Measurements from ENCODE around the gene TEPSIN.
A peak's percentile ranks its signal among the peaks of the same experiment; 100 is the strongest.

TEPSIN gene

DNA sequence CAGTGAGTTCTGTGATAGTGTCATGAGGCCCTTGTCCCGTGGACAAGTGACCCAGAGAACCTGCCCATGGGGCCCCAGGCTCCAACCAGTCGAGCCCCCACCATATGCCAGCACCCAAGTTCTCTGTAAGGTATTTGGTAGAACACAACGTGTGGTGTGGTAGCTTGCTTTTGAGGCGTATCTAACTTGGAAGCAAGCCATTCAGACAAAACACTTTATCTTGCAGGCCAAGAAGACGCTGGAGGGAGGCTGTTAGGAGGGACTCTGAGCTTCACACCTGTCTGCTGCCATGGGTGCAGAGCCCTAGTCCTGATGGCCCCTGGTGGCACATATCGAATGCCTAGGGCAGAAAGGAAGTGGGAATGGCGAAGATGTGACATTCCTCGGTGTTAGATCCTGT, 1.9 kb upstream of the TEPSIN start:
- TF ChIP-seq, protein P1, sequence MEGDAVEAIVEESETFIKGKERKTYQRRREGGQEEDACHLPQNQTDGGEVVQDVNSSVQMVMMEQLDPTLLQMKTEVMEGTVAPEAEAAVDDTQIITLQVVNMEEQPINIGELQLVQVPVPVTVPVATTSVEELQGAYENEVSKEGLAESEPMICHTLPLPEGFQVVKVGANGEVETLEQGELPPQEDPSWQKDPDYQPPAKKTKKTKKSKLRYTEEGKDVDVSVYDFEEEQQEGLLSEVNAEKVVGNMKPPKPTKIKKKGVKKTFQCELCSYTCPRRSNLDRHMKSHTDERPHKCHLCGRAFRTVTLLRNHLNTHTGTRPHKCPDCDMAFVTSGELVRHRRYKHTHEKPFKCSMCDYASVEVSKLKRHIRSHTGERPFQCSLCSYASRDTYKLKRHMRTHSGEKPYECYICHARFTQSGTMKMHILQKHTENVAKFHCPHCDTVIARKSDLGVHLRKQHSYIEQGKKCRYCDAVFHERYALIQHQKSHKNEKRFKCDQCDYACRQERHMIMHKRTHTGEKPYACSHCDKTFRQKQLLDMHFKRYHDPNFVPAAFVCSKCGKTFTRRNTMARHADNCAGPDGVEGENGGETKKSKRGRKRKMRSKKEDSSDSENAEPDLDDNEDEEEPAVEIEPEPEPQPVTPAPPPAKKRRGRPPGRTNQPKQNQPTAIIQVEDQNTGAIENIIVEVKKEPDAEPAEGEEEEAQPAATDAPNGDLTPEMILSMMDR (IDR thresholded peaks at IDR 0.05), result no peak
- no peak for TF ChIP-seq ZFX (IDR thresholded peaks at IDR 0.05; ENCODE audit: borderline replicate concordance)
- H3K27ac ChIP-seq, result peak overlapping the region; percentile 81

DNA sequence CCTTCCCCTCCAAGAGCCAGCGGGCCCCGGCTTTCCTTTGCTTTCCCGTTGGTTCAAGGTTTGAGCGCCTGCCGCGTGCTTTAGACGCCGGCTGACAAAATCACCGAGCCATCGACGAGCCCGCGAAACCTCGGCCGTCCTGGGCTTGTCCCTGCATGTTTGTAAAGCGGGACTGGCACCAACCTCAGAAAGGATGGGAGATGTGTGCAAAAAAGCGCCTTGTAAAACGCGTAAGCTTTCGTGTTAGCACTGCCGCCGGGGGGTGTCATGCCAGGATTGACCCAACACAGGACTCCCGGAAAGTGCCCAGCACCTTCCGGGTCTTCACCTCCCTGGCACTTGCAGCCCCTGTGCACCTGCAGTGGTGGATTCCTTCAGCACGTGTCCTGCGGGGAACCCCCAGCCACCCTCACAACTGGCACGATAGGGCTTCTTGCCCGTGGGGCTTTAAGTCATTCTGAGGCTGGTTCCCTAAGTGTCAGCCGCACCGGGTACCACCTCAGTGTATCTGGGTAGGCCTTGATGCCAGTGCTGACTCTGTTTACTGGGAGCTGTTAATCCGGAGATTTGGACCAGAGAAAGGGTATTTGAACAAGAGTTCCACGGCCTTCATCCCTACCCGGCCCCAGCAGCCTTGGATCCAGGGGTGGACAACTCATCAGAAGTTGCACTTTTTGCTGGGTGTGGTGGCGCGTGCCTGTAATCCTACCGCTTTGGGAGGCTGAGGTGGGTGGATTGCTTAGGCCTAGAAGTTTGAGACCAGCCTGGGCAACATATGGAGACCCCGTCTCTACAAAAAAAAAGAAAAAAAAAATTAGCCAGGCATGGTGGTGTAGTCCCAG, 1.1 kb upstream of the TEPSIN start:
- H3K27ac ChIP-seq, result peak overlapping the region; percentile 81

DNA sequence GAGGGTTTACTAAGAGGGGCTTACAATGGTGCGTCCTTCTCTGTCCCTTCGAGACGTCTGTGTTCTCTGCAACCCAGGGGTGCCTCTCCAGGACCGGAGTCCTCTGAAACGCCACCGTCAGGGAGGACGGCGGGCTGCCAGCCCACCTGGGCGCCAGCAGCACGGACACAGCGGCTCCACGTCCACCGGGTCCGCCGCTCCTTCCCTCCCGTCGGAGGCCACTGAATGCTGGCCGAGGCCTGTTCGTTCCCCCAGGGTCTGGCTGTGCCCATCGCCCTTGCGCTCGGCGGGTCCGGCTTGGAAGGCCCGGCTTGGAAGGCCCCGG, 403 bp downstream of the TEPSIN start:
- no peak for TF ChIP-seq ZFX (IDR thresholded peaks at IDR 0.05; ENCODE audit: borderline replicate concordance)
- TF ChIP-seq, protein P1 (IDR thresholded peaks at IDR 0.05), result no peak
- H3K27ac ChIP-seq, result peak overlapping the region; percentile 81

More for the DNA sequence above, 1.1 kb upstream of the TEPSIN start:
- TF ChIP-seq, protein P1 (IDR thresholded peaks at IDR 0.05), result no peak
- no peak for TF ChIP-seq ZFX (IDR thresholded peaks at IDR 0.05; ENCODE audit: borderline replicate concordance)

- TF ChIP-seq, protein P1 (IDR thresholded peaks at IDR 0.05), result no peak
- no peak for TF ChIP-seq ZFX (IDR thresholded peaks at IDR 0.05; ENCODE audit: borderline replicate concordance)
- peak overlapping the region; percentile 81 for H3K27ac ChIP-seq
Measured at GRCh38 chr17:81237591-81238489, 1.0 kb downstream of the TEPSIN start.

- H3K27ac ChIP-seq, result no peak overlapping the region
- TF ChIP-seq, protein P1 (IDR thresholded peaks at IDR 0.05), result no peak
- no peak for TF ChIP-seq ZFX (IDR thresholded peaks at IDR 0.05; ENCODE audit: borderline replicate concordance)
Measured at GRCh38 chr17:81236784-81237183, 2.1 kb downstream of the TEPSIN start.

DNA sequence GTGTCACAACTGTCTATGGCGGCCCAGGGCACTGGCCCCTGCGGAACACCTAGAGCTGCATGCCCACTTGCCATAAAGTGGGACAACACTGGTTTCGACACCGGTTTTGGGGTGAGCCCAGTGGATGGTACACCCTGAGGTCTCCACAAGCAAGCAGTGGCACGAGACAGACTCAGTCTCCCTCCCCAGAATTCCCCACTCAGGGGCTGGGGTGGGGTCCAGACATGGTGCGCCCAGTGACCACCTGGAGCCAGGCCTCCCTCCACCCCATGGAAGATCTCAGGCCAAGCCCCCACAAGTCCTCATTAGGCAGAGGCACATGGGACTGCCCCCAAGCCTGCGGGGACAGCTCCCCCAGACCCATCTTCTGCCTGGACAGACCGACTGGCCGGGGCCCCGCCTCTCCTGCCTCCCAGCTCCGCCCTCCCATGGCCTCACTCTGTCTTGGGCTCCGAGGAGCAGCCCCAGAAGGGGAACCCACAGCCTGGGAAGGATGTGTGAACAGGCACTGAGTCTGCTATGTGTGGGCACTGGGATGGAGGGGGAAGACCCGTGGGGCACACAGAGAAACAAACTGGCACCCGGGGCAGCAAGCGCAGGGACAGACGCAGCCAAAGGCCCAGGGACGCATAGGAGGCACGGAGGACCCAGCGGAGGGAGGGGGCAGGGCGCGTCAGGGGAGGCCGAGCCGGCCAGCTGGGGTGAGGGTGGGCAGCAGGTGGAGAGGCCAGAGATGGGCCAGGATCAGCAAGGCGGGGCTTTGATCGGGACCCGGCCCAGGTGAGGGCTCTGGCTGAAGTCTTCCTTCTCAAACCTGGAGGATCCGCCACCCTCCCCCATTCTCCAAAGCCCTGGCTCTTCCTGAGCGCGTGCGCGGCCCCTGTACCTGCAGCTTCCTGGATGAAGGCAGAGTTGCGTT, 2.8 kb downstream of the TEPSIN start:
- no peak overlapping the region for H3K27ac ChIP-seq
- TF ChIP-seq, protein P1 (IDR thresholded peaks at IDR 0.05), result no peak
- no peak for TF ChIP-seq ZFX (IDR thresholded peaks at IDR 0.05; ENCODE audit: borderline replicate concordance)
